ENCODE results near the gene RAPGEF6.
"Not testable (repeated sequence)": the region's sequence is repeated elsewhere in the genome, so short reads cannot be mapped to it uniquely, and the experiment has no call there.

The RAPGEF6 gene

GRCh38 chr5:131413605-131414559 is 221.1 kb downstream of the RAPGEF6 start:
- no peak for DNase-seq

DNA sequence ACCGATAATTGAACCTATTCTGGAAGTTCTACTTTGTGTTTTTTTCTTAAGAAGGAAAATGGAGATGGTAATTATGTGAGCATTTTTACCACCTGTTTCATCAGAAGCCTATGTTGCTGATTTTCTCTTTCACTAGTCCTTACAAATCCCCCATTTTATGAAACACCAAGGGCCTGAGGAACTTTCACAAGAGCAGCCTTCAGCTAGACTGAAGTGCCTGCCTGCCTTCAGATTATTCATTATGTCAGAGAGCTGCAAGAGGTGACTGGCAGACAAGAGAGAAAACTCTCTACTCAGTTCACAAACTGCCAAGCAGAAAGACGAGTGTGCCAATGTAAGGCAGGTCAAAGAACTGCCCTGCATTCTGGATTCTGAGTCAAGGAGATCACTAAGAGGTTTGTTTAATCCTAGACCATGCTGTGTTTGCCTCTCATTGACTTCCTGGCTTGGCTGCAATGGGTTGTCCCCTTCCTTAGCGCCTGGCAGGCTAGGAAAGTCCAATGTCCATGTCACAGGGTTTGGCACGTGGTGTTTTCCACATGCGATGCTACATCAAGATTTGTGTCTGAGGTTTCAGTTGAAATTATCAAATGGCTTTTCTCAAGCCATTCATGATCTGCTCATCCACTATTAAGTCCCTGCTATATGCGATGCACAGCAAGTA is 227.9 kb downstream of the RAPGEF6 start:
- no peak for DNase-seq

GRCh38 chr5:131406076-131406475 is 229.0 kb downstream of the RAPGEF6 start:
- no peak for DNase-seq

DNA sequence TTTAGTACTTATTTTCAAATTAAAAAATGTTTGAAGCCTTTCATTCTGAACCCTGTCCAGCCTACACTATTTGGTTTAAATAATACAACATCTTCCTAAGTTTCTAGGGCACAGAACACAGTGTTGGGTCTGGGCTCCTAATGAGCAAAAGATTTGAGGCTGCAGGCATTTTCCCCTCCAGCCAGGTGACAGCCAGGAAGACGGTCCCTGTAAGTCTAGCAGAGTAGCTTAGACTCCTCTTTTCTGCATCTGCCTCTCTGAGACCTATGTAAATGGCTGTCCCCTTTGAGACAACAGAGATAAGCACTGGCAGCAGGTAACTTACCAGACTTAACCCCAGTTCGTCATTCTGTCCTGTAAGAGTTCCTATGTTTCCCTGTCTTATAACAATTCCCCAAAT is 229.4 kb downstream of the RAPGEF6 start:
- DNase-seq: no peak

DNA sequence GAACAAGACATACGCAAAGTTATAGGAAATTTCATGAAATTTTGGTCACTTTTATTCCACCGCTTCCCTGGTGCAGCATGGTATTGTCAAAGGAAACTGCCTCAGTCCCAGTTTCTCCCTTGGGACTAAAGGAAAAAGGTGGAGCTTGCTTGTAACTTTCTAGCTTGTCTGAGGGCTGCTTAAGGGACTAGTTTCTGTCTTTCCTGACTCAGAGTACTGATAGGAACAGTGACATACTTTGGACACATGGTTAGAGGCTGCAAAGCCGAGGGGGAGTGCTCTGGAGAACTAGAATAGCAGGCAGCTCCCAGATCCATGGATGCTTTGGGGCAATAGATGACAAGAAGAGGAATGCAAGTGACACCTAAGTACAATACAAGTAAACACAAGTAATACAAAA is 234.4 kb downstream of the RAPGEF6 start:
- no peak for DNase-seq

DNA sequence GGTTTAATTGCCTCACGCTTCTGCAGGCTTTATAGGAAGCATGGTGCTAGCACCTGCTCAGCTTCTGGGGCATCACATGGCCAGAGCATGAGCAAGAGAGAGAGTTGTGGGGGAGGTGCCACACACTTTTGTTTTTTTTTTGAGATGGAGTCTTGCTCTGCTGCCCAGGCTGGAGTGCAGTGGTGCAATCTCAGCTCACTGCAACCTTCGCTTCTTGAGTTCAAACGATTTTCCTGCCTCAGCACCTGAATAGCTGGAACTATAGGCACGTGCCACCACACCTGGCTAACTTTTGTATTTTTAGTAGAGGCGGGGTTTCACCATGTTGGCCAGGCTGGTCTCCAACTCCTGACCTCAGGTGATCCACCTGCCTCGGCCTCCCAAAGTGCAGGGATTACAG is 236.0 kb downstream of the RAPGEF6 start:
- DNase-seq: not testable (repeated sequence)

DNA sequence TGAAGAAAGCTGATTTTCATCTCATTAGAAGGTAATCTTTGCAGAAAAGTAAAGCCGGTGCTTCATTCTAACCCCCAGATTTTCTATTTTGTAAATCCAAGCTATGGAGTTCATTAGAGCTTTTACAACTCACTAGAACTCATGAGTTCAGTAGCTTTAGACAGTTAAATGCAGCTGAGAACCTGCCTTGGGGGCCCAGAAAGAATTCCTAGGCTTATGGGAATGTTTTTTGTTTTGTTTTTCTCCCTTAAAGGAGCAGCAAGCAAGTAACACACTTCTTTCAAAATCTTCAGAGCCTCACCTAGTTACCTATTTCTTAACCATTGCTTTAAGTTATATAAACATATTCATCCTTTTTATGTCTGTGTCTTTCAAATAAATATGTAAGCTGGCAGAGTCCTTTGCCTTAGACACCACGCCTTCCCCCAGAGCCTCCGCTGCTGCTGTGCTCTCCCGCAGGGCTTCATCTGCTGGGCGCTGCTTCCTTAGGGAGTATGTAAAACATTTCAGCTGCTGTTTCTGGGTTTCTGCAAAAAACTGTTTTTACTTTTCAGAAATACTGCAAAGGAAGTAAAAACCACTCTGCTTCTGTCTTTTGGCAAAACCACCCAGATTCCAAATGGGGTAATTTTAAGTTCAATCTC is 238.3 kb downstream of the RAPGEF6 start:
- DNase-seq: no peak

DNA sequence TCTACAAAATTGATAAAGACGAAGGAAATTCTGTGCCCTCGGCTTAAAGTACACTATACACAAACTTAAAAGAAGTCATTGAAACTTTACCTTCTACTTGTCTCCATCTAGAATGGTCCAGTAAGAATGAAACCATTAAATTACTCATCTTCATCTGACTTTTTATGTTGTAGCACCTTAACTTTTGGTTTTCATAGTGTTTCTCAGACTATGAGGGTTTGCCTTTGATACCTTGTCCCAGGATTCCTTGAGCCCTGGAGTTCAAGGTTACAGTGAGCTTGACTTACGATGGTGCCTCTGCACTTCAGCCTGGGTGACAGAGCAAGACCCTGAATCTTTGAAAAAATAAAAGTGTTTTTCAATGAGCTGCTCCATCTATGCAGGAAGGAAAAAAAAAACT is 239.0 kb downstream of the RAPGEF6 start:
- no peak for DNase-seq

DNA sequence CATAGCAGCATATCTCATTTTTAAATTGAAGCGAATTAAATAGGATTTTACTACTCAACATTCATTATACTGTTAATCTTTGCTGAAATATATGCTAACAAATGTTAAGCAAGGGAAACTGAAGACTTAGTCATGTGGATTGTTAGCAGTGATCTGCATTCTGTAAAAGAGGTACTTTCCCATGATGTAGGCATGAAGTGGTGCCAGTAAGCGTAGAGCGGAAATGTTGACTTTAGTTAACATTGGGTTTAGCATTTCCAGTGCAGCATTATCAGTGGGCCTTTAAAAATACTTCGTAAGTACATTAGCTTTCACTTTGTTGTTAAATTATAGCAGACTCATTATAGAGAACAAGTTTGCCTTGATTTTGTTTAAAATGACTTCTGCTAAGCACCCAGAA is 240.9 kb downstream of the RAPGEF6 start:
- DNase-seq: no peak

GRCh38 chr5:131393498-131393968 is 241.5 kb downstream of the RAPGEF6 start:
- DNase-seq: no peak

- no peak for DNase-seq
Observed at GRCh38 chr5:131392466-131393095, 242.4 kb downstream of the RAPGEF6 start.

DNA sequence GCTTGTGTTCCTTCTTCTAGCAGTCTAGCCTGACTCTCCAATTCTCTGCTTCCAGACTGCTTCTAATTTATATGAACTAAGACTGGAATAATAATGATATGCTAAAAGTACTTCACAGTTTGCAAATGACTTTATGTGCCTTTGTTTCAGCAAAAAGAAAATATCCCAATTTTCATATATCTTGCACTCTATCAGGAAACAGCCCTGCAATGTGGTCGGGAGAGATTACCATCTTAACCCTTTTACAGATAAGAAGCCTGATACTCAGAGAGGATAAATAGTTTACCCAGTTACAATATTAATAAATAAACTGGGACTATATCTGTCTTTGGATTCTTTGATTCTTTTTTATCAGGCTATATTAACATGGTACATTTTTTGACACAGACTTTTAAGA is 245.2 kb downstream of the RAPGEF6 start:
- DNase-seq: no peak

DNA sequence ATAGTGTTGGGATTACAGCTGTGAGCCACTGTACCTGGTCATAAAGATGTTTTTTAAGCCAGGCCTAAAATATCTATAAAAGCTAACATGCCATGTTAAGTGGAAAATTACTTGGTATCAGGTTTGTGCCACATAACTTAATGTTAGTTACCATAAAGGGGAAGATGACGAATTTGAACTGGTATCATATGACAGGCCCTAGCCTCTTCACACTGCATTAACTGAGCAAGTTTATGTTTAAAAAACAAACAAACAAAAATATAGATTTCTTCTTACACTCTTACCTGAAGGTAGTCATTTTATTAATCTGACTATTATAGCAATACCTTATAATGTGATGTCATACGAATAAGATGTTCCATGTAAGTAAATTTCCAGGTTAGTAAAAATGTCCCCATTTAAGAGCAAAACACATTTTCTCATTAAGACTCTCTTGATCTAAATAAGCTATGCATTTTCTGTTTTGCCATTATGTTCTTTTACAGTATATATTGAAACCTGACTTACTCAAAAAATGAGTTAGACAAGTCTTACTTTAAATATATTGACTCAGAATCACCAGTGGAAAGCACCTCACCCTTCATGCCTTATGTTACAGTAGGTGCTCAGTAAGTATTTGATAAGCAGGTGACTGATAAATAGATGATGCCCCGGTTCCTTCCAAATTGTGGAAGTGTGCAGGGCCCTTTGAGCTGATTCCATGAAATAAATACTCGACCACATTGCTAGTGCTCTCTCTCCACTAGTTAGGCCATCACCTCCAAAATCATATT is 245.7 kb downstream of the RAPGEF6 start:
- no peak for DNase-seq

- no peak for DNase-seq
Observed at GRCh38 chr5:131387255-131387654, 247.8 kb downstream of the RAPGEF6 start.

DNA sequence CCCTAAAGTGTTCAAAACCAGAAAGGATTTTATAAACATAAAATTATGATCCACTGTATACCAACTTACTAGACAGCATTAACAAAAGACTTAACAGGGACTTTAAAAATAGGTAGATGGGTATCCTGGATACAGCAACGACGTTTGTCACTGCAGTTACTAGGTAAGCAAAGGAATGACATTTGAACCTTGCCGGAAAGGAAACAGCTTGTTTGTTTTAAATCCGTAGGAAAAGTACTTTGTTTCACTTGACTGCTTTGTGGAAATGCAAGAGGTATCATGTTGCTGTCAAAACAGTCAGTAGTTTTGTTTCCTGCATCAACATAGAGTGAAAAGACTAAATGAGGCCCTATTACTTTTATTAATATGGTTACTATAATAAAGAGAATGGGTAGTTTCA is 248.2 kb downstream of the RAPGEF6 start:
- DNase-seq: no peak

DNA sequence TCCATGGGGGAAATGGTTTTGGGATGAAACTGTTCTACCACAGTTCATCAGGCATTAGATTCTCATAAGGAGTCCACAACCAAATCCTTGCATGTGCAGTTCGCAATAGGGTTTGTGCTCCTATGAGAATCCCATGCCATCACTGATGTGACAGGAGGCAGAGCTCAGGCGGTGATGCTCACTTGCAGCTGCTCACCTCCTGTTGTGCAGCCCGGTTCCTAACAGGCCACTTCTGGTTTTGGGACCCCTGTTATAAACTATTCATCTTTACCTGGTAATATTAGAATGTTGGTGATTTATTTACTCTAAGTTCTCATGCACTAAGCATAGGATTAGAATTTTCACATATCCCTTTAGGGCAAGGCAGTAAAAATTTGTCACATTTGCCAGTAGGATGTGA is 248.9 kb downstream of the RAPGEF6 start:
- no peak for DNase-seq

DNA sequence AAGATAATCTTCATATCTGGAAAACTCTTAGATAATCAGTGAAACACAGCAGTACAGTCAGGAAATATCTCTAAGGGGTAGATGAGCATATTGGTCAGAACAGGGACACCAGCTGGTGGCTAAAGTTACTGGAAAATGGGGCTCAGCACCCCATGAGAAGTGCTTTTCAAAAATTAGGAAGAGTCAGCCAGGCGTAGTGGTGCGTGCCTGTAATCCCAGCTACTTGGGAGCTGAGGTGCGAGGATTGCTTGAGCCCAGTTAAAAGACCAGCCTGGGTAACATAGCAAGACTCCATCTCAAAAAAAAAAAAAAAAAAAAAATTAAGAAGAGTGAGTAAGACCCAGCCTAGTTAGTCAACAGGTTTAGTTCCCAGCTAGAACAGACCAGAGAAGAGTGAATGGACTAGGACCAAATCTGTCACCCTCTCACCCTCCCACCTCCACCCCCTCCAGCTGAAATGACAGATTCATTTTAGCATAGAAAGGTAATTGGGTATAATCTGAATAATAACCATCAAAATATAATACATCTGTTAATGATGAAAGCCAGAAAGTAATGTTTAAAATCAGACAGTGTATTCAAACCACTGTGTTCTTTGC is 250.3 kb downstream of the RAPGEF6 start:
- no peak for DNase-seq

GRCh38 chr5:131384173-131384572 is 250.9 kb downstream of the RAPGEF6 start:
- no peak for DNase-seq

DNA sequence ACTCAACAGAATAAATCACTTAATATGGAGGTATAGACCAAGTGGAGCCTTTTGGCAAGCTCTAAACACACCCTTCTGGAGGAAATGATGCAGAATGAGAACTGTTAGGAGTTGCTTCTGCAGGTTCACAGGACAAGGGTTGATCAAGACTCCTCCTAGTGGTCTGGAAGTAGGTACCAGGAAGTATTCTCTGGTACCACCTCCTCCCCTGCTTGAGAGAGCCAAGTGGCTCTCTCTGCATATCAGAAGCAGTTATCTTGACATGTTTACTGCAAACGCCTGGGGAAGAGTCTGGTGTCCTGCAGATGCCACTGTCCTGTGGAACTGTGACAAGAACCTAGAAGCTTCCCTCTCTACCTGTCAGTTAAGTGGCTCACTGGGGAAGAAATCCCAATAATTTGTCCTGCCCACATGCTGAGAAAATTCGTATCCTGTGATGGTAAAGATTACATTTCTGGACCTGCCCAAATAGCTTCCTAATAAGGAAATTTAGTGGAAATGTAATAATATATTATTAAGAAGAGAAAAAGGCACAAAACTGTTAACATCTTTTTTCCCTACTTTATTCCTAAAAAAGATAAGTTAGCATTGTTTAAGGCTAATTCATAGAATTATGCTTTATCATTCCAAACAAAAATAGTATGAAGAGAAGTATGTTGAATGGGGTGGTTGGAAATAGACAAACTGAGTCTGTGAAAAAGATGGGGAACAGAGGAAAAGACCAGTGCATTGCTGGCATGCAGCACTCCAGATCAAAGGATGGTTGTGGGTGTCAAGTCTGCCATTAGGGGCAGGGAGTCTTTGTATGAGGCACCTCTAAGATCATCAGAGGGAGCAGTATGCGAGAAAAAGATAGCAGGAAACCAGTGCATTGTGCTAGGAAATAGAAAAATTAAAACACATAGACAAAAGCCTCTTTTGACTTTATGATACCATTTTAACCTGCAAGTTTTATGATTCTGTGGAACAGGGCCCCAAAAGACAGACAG is 252.3 kb downstream of the RAPGEF6 start:
- no peak for DNase-seq

DNA sequence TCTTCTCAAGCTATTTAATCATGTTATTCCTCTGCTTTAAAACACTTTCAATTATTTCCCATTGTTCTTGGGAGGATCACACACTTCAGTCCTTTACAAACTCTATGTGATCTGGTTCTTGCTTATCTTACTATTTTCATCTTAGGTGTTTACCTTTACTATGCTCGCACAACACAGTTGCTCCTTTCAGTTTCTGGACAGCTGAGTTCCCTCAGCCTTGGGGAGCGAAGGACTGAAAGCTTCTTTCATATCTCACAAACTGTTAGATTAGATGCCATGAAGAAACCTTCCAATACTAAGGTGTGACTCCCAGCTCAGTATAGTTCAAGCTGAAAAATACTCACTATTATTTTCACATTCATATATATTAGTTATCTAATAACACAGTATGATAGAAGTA is 253.3 kb downstream of the RAPGEF6 start:
- no peak for DNase-seq

- DNase-seq: no peak
Observed at GRCh38 chr5:131381021-131381420, 254.0 kb downstream of the RAPGEF6 start.
